Smooth muscle cell (in vitro differentiated cells): ENCODE results near the gene ALDH1L1. TPM values are rescaled to one million over a fixed set of nuclear protein-coding genes. Genes with fewer than 3 reads are reported as not detected.

Source experiments
- DNase-seq: peaks from one replicate; lab custom pipeline; 2025; ENCODE audit not compliant: unreplicated experiment; lab: John Stamatoyannopoulos, UW
- H2AFZ ChIP-seq: fragments of 200-600 bp; sonication (generic); 2 replicates; pipeline ENCODE4 v1.6.0; 2016; ENCODE audit warnings: antibody characterized with exemption, low read depth, mild to moderate bottlenecking
- H3F3A ChIP-seq: fragments of 200-600 bp; sonication (generic); 2 replicates; pipeline ENCODE4 v1.6.0; 2017; ENCODE audit warnings: antibody characterized with exemption, low read depth
- H3K27ac ChIP-seq: fragments of 200-600 bp; sonication (generic); 2 replicates; pipeline ENCODE4 v1.5.1; 2016; ENCODE audit warnings: low read depth, mild to moderate bottlenecking
- H3K27me3 ChIP-seq: fragments of 200-600 bp; sonication (generic); 2 replicates; pipeline ENCODE4 v1.6.1; 2016; ENCODE audit warnings: low read depth, mild to moderate bottlenecking
- H3K36me3 ChIP-seq: fragments of 200-600 bp; sonication (generic); 2 replicates; pipeline ENCODE4 v1.5.1; 2016; ENCODE audit warnings: low read depth
- H3K4me1 ChIP-seq: fragments of 200-600 bp; sonication (generic); 2 replicates; pipeline ENCODE4 v1.5.1; 2016; ENCODE audit warnings: low read depth
- H3K4me2 ChIP-seq: fragments of 200-600 bp; sonication (generic); 2 replicates; pipeline ENCODE4 v1.6.0; 2016; ENCODE audit warnings: mild to moderate bottlenecking
- H3K4me3 ChIP-seq: fragments of 200-600 bp; sonication (generic); 2 replicates; pipeline ENCODE4 v1.5.1; 2016; ENCODE audit warnings: mild to moderate bottlenecking
- H3K79me2 ChIP-seq: fragments of 200-600 bp; sonication (generic); 2 replicates; pipeline ENCODE4 v1.6.0; 2016; ENCODE audit warnings: low read depth, mild to moderate bottlenecking
- H3K9ac ChIP-seq: fragments of 200-600 bp; sonication (generic); 2 replicates; pipeline ENCODE4 v1.6.0; 2016; ENCODE audit warnings: low read depth
- H3K9me3 ChIP-seq: fragments of 200-600 bp; sonication (generic); replicated peaks from 2 replicates; pipeline ENCODE4 v1.5.1; 2016; ENCODE audit warnings: low read depth
- H4K20me1 ChIP-seq: fragments of 200-600 bp; sonication (generic); 2 replicates; pipeline ENCODE4 v1.6.0; 2016; ENCODE audit warnings: low read depth
- CTCF ChIP-seq: fragments of 200-600 bp; sonication (generic); IDR thresholded peaks from 2 replicates; pipeline ENCODE4 v1.5.1; 2017; ENCODE audit warnings: borderline replicate concordance, mild to moderate bottlenecking, antibody characterized with exemption; ENCODE audit not compliant: insufficient read depth, poor library complexity, severe bottlenecking
- WGBS: methylation state at CpG from one replicate; pipeline ENCODE4 v1.1.7; 2016; ENCODE audit warnings: low lambda C conversion rate; 5-methylcytosine and 5-hydroxymethylcytosine counted together
- polyA plus RNA-seq: library from polyadenylated mRNA; unstranded; fragments of >200 nt; fragmentation: Nextera tagmentation; extraction: Ambion mirVana; gene quantifications from 2 replicates; pipeline ENCODE4 v1.2.1, GENCODE V29; 2016
- total RNA-seq: library from RNA; depleted of rRNA; stranded (reverse); fragments of >200 nt; gene quantifications from 2 replicates; pipeline ENCODE4 v1.2.3, GENCODE V29; 2014

Gene ALDH1L1
- total and polyA plus RNA-seq, 2 experiments from 2014 or later = 0.48 TPM; not detected in 1

GRCh38 chr3:126061301-126062032, 118.9 kb downstream of the ALDH1L1 start:
- Histone ChIP-seq H3K79me2 (no peaks in the 10 kb centered on the region), H3K9me3 (no peaks in the 10 kb centered on the region), H3K27ac (no peak overlapping the region), H3K4me1 (no peaks in the 10 kb centered on the region), H3K4me3 (no peak overlapping the region), H2AFZ (no peak overlapping the region), H3K9ac (no peak overlapping the region), H3K36me3 (no peaks in the 10 kb centered on the region), H3F3A (no peaks in the 10 kb centered on the region), H3K27me3 (no peaks in the 10 kb centered on the region), H4K20me1 (no peaks in the 10 kb centered on the region), H3K4me2 (no peak overlapping the region)
- DNase-seq = no peak
- TF ChIP-seq CTCF = no peak
- WGBS = 91% methylated on average over 8 of the region's 8 CpGs

GRCh38 chr3:126060613-126061145, 119.7 kb downstream of the ALDH1L1 start:
- H3K4me1 ChIP-seq = no peaks in the 10 kb centered on the region
- no peaks in the 10 kb centered on the region for H3F3A ChIP-seq
- H3K27ac ChIP-seq = no peak overlapping the region
- no peaks in the 10 kb centered on the region for H3K27me3 ChIP-seq
- H3K9me3 ChIP-seq = no peaks in the 10 kb centered on the region
- no peak overlapping the region for H3K9ac ChIP-seq
- H3K4me2 ChIP-seq = no peak overlapping the region
- no peak overlapping the region for H2AFZ ChIP-seq
- WGBS = 95% methylated on average over 7 of the region's 7 CpGs
- DNase-seq = no peak
- H3K36me3 ChIP-seq = no peaks in the 10 kb centered on the region
- H3K4me3 ChIP-seq = no peak overlapping the region
- no peak for TF ChIP-seq CTCF
- no peaks in the 10 kb centered on the region for H4K20me1 ChIP-seq
- no peaks in the 10 kb centered on the region for H3K79me2 ChIP-seq

GRCh38 chr3:126058666-126059065, 121.7 kb downstream of the ALDH1L1 start:
- DNase-seq = no peak
- H3K4me3 ChIP-seq = no peak overlapping the region
- H3K9ac ChIP-seq = no peak overlapping the region
- H3K36me3 ChIP-seq = no peaks in the 10 kb centered on the region
- H3F3A ChIP-seq = no peaks in the 10 kb centered on the region
- no peak overlapping the region for H3K27ac ChIP-seq
- no peak overlapping the region for H3K4me2 ChIP-seq
- no peaks in the 10 kb centered on the region for H3K27me3 ChIP-seq
- no peak for TF ChIP-seq CTCF
- H3K9me3 ChIP-seq = no peaks in the 10 kb centered on the region
- no peaks in the 10 kb centered on the region for H3K79me2 ChIP-seq
- H2AFZ ChIP-seq = no peak overlapping the region
- H4K20me1 ChIP-seq = no peaks in the 10 kb centered on the region
- no peaks in the 10 kb centered on the region for H3K4me1 ChIP-seq
- 79% methylated on average over 7 of the region's 7 CpGs for WGBS

DNA sequence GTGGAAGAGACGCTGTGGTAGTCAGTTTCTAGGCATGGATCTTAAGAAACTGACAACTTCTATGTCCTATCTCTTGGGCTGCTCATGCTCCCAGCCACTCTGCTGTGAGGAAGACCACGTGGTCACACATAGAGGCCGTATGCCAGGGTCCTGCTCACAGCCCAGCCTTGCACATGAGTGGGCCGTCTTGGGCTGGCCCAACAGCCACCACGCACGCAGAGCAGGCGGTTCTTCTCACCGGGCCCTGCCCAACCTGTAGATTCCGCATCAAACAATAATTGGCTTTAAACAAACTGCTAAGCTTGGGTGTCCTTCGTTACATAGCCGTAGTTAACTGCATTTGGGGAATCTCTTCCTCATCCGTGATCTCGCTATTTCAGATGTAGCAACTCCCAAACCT, 122.5 kb downstream of the ALDH1L1 start:
- H3K4me3 ChIP-seq = no peak overlapping the region
- no peak overlapping the region for H3K9ac ChIP-seq
- no peaks in the 10 kb centered on the region for H4K20me1 ChIP-seq
- 96% methylated on average over 13 of the region's 13 CpGs for WGBS
- H3K79me2 ChIP-seq = no peaks in the 10 kb centered on the region
- no peaks in the 10 kb centered on the region for H3F3A ChIP-seq
- H2AFZ ChIP-seq = no peak overlapping the region
- no peaks in the 10 kb centered on the region for H3K9me3 ChIP-seq
- no peak for DNase-seq
- no peak for TF ChIP-seq CTCF
- H3K27ac ChIP-seq = no peak overlapping the region
- no peaks in the 10 kb centered on the region for H3K36me3 ChIP-seq
- no peaks in the 10 kb centered on the region for H3K27me3 ChIP-seq
- no peak overlapping the region for H3K4me2 ChIP-seq
- H3K4me1 ChIP-seq = no peaks in the 10 kb centered on the region
